Stimulated activated CD8-positive, alpha-beta memory T cell treated with anti-CD3 and anti-CD28 coated beads, Interleukin-4, amount 100 ng/mL, for 1 hour (primary cell): Measurements from ENCODE around the gene LOXHD1.

ENCODE experiments used
- DNase-seq, 2 donors: peaks; one replicate each; pipeline ENCODE4 v3.0.0-alpha.2; 2020; ENCODE audit warnings: low read depth in 2 of 2, low spot score in 1 of 2

LOXHD1 gene

GRCh38 chr18:46630160-46630559 is 26.9 kb downstream of the LOXHD1 start:
- DNase-seq, result no peak

GRCh38 chr18:46629361-46629760 is 27.7 kb downstream of the LOXHD1 start:
- DNase-seq, result no peak

DNA sequence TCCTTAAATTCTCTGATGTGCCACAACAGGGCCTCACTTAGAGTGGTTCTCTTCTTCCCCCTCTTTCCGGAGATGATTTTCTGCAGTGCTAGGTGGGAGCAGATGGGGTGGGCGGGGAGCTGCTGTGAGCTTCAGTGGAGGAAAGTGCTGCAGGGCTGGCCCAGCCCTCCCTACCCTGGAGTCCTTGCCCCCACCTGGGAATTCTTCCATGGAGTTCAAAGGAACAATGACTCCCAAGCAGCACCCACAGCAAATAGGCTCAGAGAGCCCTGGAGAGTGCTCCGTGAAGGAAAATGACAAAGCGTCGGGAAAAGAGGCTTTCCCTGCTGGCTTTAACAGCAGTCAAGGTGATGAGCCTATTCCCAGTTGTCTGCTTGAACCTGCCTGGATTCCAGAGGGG is 28.8 kb downstream of the LOXHD1 start:
- DNase-seq, result no peak

DNA sequence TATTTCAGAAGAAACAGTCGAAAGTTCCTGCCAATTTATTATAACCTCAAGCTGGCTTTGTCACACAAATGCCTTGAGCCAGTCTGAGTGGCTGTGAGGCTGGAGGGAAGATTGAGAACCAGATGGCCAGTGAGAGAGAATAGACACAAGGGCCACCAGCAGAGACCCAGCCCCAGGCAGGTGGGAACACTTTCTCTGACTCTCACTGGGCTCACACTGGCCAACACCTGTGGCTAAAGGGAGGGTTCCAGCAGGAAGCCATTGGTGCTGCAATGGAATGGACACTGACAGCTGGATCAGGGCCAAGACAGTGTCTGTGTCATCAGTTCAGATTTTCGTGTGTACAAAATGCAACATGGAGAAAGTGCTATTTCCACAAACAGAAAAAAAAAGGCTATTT is 29.9 kb downstream of the LOXHD1 start:
- DNase-seq, result no peak

- DNase-seq, result no peak
Measured at GRCh38 chr18:46625069-46625468, 32.0 kb downstream of the LOXHD1 start.

GRCh38 chr18:46624127-46624526 is 32.9 kb downstream of the LOXHD1 start:
- DNase-seq, result no peak

DNA sequence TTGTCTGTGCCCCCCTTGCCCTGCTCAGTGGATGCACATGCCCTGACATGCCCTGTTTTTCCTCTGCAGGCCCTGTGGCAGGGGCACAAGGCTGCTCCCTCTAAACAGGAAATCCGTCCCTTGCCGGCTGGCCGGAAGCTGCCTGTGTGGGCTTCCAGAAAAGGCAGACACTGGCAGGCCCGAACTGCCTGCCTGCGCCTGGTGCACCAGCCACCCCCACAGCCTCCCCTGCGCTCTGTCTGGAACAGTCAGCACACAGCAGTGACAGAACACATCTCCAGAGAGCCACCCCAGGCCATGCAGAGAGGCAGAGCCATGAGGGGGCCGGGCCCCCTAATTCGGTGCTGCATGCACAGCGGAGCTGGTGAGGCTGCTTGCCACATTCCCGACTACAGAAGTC is 33.5 kb downstream of the LOXHD1 start:
- no peak for DNase-seq

DNA sequence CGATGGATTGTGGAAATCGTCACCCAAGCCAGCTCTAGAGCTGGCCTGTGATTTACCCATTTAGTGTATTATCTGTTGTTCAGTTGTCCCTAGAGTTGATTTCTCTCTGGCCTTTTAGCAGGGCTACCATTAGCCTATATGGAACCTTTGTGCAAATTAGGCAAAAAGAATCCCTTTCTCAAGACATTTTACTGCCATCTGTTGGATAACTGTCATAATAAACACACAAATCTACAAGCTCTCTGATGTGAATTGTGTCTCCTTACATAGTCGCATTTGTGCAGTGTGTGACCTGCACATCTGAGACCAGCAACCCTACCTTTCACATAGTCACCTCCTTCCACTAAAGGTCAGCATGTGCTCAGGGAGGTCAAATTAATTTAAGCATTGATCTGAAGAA is 34.0 kb downstream of the LOXHD1 start:
- DNase-seq, result no peak

DNA sequence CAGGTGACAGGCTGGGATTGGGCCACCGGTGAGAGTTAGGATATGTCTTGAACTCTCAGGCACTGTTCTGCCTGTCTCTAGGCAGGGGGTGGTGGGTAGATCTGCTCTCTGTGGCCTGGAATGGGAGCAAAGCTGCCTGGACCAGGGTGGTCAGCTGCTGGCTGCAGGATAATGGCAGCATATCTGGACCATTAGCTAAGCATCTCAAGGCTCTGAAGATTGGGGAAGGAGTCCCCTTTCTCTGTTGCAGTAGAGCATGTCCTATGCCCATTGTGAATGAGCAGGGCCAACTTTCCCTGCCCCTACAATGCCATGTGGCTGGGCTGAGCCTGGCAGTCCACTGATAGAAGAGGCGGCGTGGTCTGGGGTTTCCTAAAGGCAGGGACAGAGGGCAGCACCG is 34.6 kb downstream of the LOXHD1 start:
- no peak for DNase-seq

DNA sequence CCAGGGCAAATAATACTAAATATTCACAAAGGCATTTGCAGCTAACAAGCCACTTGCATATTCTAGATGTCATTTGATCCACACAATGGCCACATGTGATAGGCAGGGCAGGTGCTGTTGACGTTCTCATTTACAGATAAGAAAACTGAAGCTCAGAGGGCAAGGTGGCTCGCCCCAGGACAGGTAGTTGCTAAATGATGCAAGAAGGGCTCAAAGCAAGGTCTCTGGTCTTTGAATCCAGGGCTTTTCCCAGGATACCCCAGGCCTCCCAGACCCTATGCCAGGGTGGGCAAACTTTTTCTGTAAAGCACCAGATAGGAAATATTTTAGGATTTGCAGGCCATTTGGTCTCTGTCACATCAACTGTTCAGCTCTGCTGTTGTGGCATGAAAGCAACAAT is 35.1 kb downstream of the LOXHD1 start:
- no peak for DNase-seq

DNA sequence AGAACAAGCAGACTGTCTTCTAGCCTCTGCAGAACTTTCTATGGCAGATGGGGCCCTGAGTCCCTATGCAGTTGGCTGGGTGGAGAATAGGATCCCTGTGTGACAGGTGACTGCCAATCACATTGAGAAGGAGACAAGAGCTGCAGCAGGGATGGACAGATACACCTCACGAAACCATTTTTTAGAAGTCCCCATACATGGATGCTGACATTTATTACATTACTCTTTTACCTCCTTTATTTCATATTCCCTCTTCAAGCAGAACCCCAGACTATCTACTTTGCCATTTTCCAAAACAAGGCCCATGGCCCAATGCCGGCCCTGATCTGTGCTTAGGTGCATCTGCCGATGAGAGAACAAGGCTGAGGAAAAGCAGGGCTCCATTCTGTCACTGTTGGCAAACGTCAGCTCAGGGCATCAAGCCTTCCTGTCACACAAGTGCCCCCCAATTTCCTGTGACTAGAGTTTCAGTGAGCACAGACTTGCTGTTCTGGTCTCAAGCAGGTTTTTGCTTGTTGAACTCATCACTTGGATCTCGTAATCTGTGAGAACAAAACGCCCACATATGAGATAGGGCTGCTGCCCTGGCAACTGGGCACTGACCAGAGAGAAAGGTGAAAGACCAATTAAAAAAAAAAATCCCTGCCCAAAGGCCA is 35.8 kb downstream of the LOXHD1 start:
- no peak for DNase-seq

GRCh38 chr18:46619559-46619958 is 37.5 kb downstream of the LOXHD1 start:
- DNase-seq, result no peak

DNA sequence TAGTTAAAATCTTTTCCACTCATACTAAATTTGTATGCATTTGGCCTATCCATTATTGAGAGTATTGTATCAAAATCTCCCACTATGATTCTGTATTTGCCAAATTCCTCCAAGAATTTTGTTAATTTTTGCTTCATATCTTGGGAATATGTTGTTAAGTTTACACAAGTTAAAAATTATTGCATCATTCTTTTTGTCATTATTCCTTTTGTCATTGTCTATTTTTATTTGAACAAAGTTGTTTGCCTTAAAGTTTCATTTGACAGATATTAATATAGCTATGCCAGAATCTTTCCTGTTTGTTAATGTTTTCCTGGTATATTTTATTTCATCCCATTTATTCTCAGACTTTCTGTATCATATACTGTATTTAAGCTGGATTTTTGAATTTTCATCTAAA is 41.3 kb downstream of the LOXHD1 start:
- DNase-seq, result no peak

DNA sequence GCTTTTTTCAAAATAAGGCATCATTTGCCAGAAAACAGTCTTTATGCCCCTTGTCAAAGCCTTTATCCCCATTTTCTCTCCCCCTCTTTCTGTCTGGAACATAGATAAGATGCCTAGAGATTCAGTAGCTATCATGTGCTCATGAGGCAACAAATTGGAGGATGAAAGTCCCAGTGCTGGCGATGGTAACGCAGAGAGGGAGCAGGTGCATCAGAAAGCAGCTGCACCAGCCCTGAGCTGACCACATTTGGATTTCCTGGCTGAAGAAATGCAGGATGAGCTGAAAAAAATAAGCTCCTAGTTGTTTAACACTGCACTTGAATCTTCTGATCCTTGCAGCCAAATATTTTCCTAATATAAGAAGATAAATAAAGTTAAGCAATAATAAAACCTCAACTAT is 48.0 kb downstream of the LOXHD1 start:
- DNase-seq, result no peak

- no peak for DNase-seq
Measured at GRCh38 chr18:46607926-46608325, 49.1 kb downstream of the LOXHD1 start.

DNA sequence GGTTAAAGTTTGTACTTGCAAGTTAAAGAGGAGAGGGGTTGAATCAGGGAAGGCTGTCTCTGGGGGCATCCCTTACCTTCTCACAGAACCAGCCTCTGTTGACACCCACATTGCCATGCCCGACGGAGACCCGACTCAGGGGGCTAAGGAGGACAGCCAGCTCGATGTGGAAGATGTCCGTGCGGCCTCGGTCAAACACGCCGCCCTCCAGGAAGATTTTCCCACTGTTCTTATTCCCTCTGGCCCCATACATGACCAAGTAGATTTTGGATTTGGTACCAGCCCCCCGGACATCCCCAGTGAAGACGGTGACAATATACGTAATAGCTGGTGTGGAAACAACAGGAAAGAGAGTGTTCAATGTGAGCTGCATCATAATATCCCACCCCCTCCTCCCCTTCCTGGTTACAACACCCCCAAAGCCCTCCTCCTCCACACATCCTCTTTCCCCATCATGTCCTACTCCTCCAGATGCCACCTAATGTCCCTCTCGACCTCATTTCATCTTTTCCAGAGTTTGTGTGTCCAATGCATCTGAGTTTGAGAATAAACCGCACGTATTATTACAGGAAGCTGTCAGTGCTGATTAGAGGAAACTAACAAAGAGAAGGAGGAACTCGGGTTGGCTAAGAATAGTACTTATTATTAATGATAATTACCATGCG is 55.7 kb downstream of the LOXHD1 start:
- no peak for DNase-seq

DNA sequence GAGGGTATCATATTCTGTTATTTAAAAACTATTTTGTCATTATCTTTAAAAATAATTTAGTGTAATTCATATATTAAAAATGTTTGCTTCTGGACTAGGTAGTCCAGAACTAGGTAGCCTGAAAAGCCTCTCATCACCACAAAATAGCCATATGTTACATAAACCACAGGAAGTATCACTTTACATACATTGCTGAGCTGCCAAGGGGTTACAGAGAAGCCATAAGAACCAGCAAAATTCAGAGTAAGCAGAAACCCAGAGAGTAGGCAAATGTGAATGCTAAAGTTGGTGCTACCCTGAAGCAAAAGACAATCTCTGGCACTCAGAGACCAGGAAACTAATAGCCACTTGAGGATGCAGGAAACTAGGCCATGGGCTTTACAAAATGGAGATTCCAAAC is 60.9 kb downstream of the LOXHD1 start:
- DNase-seq, result no peak

DNA sequence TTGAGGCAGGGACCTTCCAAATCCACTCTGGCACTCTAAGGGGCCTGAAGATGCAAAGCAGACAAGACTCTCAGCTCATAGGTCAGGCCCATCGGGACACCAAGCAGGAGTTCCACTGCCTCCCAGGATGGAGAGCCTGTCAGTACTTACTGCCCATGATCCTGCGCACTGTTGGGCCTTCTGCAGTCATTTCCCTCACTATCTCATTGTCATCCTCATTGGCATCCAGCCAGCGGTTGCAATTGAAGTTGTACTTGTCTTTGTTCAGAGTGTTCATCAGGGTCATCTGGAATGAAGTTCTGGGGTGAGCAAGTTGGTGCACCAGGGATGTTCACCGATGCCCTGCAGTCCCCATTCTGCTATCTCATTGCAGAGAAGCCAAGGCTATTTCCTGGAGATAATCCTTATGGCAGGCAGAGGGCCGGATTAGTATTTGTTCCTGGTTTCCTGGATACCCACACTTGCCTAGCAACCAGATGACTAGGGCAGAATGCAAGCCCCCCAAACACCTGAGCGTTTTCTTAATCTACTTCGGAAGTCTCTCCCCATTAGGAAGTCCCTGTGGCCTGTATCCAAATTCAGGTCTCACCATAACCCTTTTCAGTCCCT is 65.1 kb downstream of the LOXHD1 start:
- no peak for DNase-seq

GRCh38 chr18:46590103-46590502 is 66.9 kb downstream of the LOXHD1 start:
- DNase-seq, result no peak

DNA sequence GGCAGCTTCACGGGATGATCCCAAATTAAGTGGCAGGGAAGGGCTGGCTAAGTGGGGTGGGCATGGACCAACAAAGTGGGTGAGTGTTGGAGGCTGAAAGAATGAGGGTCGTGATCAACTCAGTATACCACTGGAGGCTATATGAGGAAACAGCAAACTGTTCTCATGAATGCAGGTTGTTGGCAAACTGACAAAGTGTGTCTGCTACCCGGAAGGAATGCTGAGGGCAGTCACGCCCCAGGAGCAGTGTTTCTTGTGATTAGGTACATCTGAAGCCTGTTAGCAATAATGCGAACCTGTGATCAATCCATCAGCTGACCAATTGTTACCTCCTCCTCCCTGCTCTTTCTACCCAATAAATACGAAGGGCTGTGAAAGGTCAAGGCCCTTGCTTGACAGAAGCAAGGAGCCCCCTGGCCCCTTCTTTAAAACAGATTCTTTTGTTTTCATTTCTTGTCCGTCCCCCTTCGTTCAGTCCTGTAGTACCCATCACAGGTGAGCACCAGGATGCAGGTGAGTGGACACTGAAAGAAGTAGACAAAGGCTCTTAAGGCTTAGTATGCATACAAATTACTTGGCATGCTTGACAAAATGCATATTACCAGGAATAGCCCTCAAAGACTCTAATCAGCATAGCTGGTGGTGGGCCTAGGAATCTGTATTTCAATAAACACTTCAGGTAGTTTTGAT is 67.9 kb downstream of the LOXHD1 start:
- no peak for DNase-seq

GRCh38 chr18:46587600-46587999 is 69.4 kb downstream of the LOXHD1 start:
- DNase-seq, result no peak

DNA sequence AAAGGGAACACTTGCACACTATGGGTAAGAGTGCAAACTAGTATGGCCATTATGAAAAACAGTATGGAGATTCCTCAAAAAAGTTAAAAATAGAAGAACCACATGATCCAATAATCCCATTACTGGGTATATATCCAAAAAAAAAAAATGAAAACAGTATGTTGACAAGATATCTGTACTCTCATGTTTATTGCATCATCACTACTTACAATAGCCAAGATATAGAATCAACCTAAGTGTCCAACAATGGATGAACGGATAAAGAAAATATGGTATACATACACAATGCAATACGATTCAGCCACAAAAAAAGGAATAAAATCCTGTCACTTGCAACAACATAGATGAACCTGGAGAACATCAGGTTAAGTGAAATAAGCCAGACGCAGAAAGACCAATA is 73.3 kb downstream of the LOXHD1 start:
- no peak for DNase-seq
